GM23248 (cell line): ENCODE results near the gene GPATCH1.

ENCODE experiments used
- EZH2 ChIP-seq: fragments of 200-600 bp; sonication (generic); IDR thresholded peaks from 2 replicates; pipeline ENCODE4 v1.6.1; 2018; ENCODE audit warnings: antibody characterized with exemption, mild to moderate bottlenecking; ENCODE audit not compliant: insufficient read depth, poor library complexity, severe bottlenecking
- EZH2phosphoT487 ChIP-seq: fragments of 200-600 bp; sonication (generic); IDR thresholded peaks from 2 replicates; pipeline ENCODE4 v1.6.1; 2018; ENCODE audit warnings: antibody characterized with exemption, moderate library complexity, mild to moderate bottlenecking, low read depth; ENCODE audit not compliant: insufficient read depth

GRCh38 chr19:33054623-33055022, 26.4 kb upstream of the GPATCH1 start:
- TF ChIP-seq EZH2 (no peak), EZH2phosphoT487 (no peak)
